Measurements from ENCODE around the gene NUFIP1.
"Not testable (repeated sequence)": the region's sequence is repeated elsewhere in the genome, so short reads cannot be mapped to it uniquely, and the experiment has no call there.

The NUFIP1 gene

GRCh38 chr13:44969551-44970484, 19.5 kb downstream of the NUFIP1 start:
- DNase-seq: peak; percentile 62

DNA sequence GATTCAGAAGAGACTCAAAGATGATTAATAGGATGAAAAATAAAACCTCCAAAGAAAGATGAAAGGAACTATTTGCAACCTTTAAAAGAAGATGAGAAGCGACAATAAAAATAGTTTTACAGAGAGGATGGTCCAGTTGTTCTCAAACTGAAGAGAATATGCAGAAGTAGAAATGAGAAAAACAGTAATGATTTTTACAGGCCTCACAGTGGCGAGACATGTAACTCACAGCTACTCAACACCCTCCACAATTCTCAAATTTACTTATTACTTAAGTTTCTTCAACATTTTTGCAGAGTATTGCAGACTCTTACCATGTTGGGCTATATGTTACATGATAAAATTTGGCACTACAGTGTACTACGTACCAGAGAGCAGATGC, 20.8 kb downstream of the NUFIP1 start:
- DNase-seq: no peak

DNA sequence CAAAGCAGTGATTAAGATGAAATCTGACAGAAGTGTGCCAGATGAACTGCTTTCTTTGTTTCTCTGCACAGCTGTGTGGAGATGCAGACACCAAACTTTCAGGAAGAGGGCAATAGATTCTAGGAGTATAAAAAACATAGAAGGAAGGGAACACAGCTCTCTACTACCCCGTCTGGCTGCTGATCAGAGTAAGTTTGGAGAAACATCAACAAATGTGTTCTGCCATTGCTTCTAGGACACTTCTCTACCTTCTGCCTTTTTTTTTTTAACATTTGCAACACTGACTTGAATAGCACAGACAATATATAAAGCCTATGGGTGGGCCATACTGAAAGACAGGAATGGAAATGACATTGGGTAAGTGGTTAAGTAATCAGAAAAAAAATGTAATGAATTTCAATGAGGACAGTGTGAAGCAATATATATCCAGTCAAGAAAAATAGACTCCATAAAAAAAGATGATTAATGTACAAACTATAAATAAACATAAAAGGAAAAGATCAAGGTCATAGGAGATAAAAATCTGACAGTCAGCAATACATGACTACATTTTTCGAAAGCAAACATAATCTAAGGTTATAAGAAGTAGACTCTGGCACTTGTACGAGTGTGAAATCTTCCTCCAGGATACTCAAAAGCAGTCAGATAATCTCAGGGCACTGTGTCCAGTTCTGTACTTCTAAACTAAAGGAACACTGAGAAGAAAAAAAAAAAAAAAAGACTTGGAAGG, 21.4 kb downstream of the NUFIP1 start:
- DNase-seq: no peak

DNA sequence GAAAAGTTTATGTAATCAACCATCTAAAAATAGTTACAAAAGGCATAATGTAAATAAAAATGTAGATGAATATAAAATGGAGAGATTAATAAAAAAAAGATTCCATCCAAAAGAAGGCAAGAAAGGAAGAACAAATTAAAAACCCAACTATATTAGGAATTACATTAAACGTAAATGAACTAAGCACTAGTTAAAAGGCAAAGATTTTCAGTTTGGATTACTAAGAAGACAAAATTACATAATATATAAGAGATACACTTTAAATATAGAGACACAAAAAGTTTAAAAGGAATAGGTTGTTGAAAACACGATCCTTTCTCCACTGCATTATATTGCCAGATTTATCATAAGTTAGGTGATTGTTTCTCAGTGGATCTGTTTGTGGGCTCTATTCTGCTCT, 27.3 kb downstream of the NUFIP1 start:
- no peak for DNase-seq

DNA sequence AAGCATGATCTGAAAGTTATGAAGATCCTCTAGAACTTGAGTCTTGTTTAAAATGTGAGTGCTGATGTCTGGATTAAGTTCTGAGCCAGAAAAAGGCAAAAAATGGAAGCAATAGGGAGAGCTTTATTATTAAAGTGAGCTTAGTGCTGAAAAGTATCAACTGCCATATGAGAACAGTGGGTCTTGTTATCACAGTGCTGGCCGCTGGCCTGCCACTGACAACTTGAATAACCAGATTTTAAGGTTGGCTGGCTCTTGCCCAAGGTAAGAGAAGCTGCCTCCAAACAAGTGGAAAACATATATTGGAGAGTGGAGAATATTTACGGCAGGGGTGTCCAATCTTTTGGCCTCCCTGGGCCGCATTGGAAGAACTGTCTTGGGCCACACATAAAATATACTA, 33.9 kb downstream of the NUFIP1 start:
- no peak for DNase-seq

DNA sequence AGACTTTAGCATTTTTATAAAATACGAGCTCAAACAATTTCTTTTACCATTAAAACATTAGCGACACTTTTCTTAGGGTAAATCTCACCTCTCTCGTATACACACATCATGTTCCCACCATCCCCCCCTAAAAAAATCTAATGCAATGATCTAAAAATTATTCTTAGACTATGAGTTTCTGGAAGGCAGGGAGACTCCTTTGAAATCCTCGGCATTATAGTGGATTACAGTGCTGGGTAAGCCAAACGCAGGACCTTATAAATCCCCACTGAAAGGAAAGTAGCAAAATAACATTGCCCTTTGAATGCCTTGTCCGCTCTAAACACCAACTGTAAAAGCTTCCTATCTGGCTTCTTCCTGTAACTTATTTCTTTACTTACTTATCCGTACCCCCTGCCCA, 35.0 kb downstream of the NUFIP1 start:
- no peak for DNase-seq

GRCh38 chr13:44952671-44953070, 36.6 kb downstream of the NUFIP1 start:
- DNase-seq: no peak

DNA sequence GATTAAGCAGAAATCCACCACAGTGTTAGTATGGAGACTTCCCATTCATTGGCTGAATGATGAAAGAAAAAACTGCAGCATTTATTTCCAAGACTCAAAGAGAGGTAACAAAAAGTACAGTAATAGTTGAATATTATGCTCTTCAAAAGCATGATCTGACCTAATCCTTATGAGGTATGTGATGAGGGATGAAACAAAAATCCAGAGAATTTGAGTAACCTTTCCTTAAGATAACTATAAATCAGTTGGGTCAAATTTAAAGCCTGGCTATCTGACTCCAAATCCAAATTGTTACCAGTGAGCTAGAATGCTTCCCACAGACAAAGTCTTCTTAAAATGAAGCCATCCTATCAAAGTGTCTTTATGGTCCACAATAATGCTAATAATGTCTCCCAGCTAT, 38.1 kb downstream of the NUFIP1 start:
- no peak for DNase-seq

- not testable (repeated sequence) for DNase-seq
Measured at GRCh38 chr13:44943411-44943810, 45.9 kb downstream of the NUFIP1 start.

DNA sequence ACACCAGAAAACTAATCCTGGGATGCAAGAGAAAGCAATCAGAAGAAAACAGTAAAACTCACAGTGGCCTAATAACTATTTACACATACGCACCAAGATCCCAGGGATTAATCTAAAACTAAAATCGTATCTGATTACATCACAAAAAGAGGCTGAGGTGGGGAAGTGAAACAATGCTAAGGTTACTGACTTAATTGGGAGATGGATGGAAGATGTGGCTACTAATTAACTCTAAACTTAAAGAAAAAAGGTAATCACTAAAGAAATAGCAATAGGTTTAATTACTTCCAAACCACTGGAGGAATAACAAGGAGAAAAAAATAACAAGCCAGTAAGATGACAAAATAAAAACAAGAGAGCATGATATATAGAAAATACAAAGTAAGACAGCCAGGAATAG, 50.4 kb downstream of the NUFIP1 start:
- no peak for DNase-seq

DNA sequence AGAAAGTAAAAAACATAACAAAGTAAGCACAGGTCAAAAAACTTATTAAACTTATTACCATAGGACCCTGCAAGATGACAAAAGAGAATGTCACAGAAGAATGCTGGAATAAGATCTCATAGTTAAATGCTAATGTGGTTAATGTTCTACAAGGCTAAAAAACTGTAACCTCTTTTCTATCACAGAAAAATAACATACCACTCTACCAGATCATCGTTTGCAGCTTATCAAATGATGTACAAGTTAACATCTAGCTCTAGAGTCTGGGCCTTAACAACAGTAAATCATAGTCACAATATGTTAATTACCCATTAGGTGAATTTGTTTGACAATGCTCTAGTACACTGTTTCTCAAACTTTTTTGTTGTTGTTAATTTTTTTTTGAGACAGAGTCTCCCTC, 53.0 kb downstream of the NUFIP1 start:
- no peak for DNase-seq

DNA sequence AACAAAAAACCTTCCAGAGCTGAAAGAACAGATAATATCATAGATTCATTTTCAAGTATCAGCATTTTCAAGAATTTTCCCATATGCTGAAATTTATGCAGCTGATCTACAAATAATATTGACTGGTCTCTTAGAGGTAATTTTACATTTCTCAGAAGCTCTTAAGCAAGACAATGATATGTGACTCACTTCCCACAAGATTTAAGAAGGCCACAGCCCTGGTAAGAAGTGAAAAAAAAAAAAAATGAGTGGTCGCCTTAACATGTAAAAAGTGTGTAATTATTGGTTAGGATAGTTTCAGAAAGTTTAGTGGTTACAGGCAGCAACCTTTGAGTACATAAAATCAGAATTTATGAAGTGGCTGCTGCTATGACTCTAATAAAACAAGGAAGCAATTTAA, 54.5 kb downstream of the NUFIP1 start:
- DNase-seq: peak; percentile 32

GRCh38 chr13:44932850-44933251, 56.4 kb downstream of the NUFIP1 start:
- no peak for DNase-seq

GRCh38 chr13:44932171-44932849, 57.0 kb downstream of the NUFIP1 start:
- DNase-seq: no peak

DNA sequence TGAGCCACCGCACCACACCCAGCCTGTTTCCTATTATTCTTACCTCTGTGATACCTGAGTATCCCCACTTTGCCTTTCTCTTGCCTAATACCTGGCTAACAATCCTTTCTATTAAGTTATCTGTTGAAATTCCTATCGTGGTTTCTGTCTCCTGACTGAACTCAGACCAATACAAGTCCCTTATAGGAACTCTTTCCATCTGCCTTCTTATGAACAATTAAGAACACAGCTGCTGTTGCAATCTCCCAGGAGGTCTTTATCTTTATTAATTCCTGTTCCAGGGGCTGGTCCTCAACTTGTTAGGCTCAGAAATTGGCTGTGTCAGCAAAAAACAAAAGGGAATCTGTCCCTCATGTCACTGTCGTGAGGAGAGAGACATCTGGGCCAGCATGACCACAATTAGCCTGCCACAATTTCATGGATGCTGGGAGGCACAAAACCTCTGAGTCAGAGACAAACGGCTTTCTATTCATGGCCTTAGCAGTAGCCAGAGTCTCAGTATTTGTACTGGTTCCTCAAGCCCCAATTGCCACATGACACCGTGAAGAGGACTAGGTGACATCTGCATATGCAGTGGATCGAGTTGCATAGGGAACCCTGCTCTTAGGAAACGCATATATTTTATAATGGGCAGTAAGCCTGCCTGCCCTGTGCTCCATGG, 58.2 kb downstream of the NUFIP1 start:
- no peak for DNase-seq

DNA sequence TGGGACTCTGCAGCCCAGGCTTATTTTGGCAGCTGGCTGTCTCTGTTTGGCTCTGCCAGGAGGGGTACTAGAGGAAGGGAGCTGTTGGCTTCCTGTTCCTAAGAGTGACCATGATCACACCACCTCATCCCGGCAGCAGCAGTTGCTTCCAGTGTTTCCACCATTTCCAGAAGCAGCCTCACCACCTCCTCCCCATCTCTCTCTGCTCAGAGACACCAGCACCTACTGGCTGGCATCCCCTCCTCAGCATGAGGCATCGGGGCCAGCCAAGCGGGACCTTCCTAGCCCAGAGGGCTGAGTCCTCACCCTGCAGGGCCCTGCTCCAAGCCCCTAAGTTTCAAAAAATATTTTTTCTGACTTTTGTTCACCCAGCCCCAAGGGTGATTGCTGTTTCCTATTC, 59.0 kb downstream of the NUFIP1 start:
- DNase-seq: no peak

GRCh38 chr13:44929692-44930091, 59.6 kb downstream of the NUFIP1 start:
- no peak for DNase-seq

DNA sequence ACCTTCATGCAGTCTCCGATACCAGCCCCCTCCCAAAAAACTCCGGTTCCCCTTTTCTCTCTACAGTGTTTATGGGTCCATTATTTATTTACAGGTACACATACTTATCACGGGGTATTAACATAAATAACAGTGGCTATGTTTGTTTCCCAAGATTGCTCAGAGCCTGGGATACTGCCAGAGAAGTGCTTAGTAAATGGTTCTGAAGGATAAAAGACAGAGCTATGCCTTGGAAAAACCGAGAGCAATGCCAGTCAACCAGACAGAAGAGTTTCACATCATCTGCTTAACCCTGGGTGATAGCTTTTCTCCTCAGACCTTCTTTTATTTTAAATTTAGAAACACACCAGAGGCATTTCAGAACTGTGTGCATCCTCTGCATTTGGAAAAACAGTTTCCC, 61.3 kb downstream of the NUFIP1 start:
- no peak for DNase-seq

DNA sequence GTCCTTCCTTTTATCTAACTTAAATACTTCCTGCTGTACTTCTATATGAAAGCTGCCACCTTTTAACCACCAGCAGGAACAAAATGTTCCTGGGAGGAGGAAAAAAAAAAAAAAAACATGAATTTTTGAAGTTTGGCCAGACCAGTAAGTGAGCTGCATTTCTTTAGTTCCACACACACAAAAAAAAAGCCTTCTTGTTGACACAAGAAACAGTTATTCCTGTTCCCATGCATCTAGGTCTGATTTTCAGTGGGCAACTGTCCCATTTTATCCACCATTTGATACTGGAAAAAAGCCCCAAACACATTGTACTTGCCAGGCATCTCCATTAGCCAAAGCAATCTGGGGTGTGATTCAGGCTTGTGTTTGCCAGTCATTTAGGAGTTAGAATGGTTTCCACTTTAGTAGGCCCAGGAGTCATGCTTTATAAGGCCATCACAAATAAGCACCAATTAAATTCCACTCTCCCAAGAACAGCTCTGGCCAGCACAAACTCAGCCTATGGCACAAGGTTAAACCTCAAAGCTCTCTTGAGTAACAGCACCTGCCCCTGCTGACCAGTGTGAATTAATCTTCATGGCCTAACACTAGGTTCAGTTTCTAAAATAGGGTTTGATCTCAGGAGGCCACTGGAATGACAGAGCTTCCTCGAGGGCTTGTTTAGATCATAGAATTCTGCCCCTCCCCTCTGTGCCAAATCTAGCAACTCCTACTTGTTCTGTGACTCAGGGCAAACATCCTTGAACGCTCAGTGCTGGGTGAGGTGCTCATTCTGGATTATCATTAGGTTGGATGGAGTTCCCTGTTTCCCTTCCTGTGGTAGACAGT, 67.1 kb downstream of the NUFIP1 start:
- no peak for DNase-seq

DNA sequence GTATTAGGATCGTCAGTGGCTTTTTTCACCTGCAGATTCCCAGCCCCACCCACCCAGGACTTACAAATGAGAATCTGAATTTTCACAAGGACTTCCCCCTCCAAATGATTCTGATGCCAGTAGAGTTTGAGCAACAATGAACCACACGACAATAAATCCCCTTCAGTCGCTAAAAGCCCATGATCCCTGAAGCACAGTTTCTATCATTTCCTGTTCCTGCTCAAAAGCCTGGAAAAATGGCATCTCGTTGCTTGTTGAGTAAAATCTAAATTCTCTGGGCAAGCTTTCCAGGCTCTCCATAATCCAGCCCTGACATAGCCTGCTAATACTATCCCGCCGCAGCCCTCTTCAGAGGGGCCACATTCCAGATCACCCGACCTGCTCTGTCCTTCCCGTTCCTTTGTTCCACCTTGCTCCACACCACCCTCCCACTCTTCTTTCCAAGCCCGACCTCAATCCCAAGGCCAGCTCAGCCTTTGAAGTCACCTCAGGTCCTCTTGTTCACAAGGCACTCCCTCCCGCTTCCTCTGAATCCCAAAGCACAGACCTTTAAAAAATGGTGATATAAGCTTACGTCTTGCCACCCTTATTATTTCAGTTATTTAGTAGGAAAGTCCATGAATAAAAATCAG, 67.9 kb downstream of the NUFIP1 start:
- no peak for DNase-seq

DNA sequence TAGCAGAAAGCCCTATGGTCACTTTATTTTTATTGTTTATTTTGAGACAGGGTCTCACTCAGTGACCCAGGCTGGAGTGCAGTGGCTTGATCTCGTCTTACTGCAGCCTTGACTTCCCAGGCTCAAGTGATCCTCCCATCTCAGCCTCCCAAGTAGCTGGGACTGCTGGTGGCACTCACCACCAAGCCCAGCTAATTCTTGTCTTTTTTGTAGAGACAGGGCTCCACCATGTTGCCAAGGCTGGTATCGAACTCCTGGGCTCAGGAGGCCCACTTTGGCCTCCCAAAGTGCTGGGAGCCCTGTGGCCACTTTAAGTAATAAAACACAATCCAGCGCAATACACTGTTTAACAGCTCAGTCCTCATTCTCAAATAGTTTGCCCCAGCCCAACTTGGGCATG, 69.3 kb downstream of the NUFIP1 start:
- DNase-seq: peak; percentile 20

Measured in hematopoietic multipotent progenitor cell treated with erythropoietin and hydrocortisone succinate and interleukin-3 and kit ligand, for 4 days (in vitro differentiated cells).